GM08714 (cell line): ENCODE data around the gene KIFC1.

Source experiments
- H3K4me3 ChIP-seq: fragments of 200-500 bp; sonication (Bioruptor generic); 2 replicates; pipeline ENCODE4 v1.5.1; 2014; ENCODE audit warnings: mild to moderate bottlenecking, low read length, inconsistent platforms
- ZNF274 ChIP-seq: IDR thresholded peaks from 2 replicates; pipeline ENCODE4 v1.6.1; 2012; ENCODE audit warnings: mild to moderate bottlenecking, low read depth, low read length

KIFC1 gene

DNA sequence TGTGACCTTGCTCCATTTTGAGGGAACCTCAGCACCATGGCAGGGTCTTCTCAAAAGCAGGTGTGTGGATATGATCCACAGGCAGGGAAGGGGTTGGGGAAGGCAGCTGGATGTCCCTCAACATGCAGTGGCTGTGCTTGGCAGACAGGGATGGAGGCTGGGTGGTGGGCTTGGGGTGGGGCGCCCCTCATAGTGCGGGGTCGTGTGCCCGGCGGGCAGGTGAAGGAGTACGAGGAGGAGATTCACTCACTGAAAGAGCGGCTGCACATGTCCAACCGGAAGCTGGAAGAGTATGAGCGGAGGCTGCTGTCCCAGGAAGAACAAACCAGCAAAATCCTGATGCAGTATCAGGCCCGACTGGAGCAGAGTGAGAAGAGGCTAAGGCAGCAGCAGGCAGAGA, 54.7 kb downstream of the KIFC1 start:
- H3K4me3 ChIP-seq = no peak overlapping the region
- no peak for TF ChIP-seq ZNF274

DNA sequence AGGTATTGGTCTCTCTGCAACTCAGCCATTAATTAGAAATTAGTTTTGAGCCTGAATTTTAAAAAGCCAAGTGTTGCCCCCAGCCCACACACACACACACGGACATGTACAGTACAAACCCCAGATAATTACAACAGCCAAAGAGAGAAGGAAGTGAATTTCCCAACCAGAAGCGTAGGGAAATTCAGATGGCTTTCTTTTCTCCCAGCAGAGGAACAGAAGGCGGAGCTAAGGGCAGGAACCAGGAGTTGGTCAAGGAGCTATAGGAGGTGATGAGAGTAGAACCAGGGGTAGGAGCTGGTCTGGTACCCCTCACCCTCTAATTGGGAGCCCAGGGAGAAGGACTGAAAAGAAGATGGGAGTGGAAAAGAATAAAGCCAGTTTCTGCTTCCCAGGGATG, 58.8 kb downstream of the KIFC1 start:
- TF ChIP-seq ZNF274 = no peak
- no peak overlapping the region for H3K4me3 ChIP-seq

DNA sequence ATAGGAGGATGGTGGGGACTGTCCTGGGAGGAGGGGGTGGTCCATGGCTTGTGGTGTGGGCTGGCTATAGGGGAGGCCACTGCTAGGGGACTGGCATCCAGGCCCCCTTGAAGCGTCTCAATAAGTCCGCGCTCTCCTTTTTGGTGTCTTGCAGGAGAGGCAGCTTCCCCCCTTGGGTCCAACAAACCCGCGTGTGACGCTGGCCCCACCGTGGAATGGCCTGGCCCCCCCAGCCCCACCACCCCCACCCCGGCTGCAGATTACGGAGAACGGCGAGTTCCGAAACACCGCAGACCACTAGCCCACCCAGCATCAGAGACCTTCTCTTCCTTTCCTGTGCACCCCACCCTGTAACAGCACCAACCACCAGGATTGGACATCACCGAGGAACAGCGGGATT, 60.0 kb downstream of the KIFC1 start:
- no peak for TF ChIP-seq ZNF274
- H3K4me3 ChIP-seq = no peak overlapping the region

DNA sequence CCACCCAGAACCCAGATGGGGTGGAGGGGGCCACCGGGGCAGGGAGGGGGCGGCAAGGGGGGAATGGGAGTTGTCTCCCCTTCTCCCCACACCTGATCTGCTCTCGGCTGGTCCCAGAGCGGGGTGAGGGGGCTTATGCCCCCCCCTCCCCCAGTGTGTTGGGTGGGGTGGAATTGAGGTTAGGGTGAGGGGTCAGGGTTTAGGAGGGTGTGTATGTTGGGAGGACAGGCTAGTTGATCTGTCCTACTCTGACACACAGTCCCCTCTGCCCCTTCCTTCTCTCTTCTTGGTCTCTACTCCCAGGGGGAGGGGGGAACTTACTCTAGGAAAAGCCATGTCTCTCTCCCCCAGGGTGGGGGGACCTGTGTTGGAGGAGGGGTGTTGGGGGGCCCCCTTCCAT, 60.9 kb downstream of the KIFC1 start:
- no peak for TF ChIP-seq ZNF274
- no peak overlapping the region for H3K4me3 ChIP-seq

DNA sequence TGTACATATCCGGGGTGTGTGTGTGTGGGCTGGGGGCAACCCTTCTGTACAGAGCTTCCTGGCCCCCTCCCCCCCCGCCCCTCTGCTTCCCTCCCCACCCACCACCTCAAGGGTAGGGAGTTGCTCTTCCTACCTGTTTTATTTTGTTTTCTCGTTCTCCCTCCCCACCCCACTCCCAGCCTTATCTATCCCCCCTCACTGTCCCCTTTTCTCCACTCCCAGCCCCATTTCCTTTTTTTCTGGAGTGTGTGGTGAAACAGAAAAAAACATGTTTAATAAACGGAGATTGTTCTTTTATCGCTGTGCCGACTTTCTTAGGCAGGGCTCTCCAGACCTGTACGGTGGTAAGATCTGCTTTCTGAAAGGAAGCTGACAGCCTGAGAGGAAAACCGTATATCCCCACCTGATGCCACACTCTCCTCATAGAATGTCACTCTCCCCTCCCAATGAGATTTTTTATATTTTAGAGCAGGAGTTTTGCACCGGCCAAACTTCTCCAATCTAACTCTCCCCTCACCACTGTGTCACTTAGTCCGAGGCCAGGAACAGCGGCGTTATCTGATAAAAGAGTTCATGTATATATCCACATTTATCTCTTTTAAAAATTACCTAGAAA, 61.9 kb downstream of the KIFC1 start:
- peak overlapping the region; percentile 96 for H3K4me3 ChIP-seq
- TF ChIP-seq ZNF274 = no peak

DNA sequence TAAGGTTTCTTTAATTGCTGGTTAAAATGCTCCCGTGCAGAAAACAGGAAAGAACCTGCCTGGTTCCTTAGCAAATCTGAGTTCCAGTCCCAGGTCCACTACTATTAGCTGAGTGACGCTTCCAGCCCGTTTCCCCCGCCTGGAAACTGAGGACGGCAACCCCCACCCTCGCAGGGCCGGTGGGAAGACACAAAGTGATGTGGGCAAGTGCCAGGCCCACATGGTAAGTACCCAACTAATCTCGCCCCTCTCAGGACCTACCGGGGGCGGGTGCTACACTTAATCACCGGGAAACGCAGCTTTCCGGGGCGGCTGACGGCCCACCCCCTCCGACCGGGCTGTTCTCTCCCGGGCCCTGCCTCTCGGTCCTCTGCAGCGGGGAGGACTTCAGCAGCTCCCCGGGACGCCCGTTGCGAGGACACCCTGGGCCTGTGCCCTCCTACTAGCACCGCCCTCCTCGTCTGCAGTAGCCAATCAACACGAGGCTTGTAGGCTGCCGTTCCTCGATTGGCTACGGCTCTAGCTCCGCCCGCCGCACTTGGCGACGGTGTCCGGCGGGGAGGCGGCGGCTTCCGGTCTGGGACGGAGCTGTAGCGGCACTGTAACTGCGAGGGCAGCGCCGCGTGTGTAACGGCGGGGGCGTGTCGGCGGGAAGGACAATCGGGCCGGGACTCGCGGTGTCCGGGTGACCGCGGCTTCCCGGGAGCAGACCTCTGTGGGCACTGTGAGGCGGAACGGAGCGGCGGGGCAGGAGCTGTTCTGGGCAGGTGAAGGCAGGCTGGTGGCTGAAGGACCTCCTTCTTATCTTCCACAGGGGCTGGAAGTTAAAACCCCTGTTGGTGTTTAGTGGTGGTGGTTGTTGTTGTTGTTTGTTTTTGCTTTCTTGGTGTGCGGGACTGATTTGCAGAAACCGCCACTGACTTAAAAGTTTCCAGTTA, 62.7 kb downstream of the KIFC1 start, which contains the start of gene ZBTB9:
ZBTB9 (plus strand) TSS at position 568 of the 938 bp plus-strand sequence. CDS start 525 bp downstream, outside the sequence.
- peak within 1 kb of the TSS; percentile 96 for H3K4me3 ChIP-seq
- TF ChIP-seq ZNF274 = no peak

DNA sequence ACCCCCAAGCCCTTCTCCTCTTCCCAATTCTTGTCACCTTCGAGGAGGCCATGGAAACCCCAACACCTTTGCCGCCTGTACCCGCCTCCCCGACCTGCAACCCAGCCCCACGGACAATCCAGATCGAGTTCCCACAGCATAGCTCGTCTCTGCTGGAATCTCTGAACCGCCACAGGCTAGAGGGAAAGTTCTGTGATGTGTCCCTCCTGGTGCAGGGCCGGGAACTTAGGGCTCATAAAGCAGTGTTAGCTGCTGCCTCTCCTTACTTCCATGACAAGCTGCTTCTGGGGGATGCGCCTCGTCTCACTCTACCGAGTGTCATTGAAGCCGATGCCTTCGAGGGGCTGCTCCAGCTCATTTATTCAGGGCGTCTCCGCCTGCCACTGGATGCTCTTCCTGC, 63.4 kb downstream of the KIFC1 start:
- peak overlapping the region; percentile 86 for H3K4me3 ChIP-seq
- no peak for TF ChIP-seq ZNF274

DNA sequence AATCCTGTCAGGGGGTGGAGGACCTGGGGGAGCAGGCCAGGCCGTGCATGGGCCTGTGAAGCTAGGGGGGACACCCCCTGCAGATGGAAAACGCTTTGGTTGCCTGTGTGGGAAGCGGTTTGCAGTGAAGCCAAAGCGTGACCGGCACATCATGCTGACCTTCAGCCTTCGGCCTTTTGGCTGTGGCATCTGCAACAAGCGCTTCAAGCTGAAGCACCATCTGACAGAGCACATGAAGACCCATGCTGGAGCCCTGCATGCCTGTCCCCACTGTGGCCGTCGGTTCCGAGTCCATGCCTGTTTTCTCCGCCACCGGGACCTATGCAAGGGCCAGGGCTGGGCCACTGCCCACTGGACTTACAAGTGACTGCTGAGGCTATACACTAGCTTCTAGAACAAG, 64.5 kb downstream of the KIFC1 start:
- H3K4me3 ChIP-seq = no peak overlapping the region
- TF ChIP-seq ZNF274 = no peak

DNA sequence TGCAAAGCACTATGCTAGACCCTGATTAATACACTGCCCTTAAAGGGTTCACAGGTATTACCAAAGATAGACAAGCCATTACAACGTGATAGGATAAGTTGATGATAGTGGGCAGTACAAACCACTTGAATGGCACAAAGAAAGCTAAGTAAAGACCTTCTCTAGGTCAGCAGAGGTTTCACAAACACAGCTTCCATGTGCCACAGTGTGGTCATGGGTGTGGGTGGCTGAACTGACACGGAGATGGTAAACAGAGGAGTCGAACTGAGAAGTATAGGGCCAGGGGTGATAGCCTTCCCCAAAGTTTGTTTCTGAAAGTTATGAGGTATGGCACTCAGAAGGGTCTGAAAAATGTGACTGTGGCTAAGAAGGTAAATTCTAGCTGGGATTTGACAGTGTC, 67.1 kb downstream of the KIFC1 start:
- no peak overlapping the region for H3K4me3 ChIP-seq
- TF ChIP-seq ZNF274 = no peak

DNA sequence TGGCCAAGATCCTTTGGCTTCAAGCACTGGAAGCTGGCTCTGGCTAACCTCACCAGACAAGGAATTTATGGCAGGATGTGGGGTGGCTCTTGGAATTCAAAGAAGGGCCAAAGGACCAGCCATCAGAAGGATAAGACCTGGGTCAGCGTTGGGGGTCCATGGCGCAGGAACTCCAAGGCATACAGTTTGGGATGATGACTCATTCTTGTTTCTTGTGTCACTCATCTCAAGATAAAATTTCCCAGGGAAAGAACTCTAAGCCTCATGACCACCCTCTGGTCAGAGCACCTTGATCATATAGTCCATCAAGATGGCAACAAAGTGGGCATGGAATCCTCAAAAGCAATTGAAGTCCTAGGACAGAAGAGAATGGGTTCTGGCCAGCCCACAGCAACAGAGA, 67.6 kb downstream of the KIFC1 start:
- TF ChIP-seq ZNF274 = no peak
- H3K4me3 ChIP-seq = no peak overlapping the region
